ENCODE results near the gene HSPG2.

HSPG2 gene

DNA sequence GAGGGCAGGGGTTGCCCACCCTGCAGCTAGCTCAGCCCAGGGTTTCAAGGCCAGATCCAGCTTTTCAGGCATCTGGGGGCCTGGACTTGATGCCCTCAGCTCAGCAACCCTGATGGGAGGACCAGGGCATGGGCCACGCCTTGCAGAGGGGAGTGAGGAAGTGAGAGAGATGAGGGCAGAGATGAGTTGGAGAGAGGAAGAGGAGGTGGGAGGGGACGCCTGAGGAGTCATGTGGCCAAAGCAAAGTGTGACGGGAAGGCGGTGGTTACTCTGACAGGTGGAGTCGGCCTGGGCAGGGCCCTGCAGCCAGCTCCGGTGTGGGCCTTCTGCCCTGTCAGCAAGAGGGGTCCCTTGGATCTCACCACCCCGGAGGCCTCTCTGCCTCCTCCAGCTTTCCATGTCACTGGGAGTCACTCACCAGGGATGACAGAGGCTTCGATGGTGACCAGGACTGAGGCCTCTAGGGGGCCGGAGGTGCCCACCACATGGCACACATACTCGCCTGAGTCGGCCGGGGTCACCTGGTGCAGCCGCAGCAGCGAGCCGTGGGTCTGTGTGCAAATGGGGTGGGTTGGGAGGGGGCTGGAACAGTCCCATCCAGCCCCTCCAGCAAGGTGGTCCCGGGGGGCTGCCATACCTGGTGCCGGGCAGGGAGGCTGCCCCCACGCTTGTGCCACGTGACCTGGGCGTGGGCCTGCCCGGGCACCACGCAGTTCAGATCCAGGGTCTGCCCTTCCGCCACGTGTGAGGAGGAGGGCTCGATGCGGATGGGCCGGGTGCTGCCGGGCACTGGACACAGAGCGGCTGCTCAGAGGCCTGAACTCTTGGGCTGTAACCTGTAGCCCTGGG lies 84.6 kb downstream of the HSPG2 start:
- Histone ChIP-seq H3K4me3 (ENCODE audit: severe bottlenecking) (no peak overlapping the region), H3K27me3 (ENCODE audit: insufficient read depth, poor library complexity, severe bottlenecking) (no peaks in the 10 kb centered on the region), H3K9me3 (ENCODE audit: severe bottlenecking) (no peaks in the 10 kb centered on the region), H3K27ac (ENCODE audit: poor library complexity, severe bottlenecking) (no peak overlapping the region), H3K36me3 (ENCODE audit: low read depth) (peaks cover 38% of the 10 kb centered on the region), H3K4me1 (ENCODE audit: insufficient read depth, poor library complexity, severe bottlenecking) (peaks cover 2% of the 10 kb centered on the region)
- DNase-seq (ENCODE audit: low spot score): peak; percentile 57
- TF ChIP-seq CTCF (IDR thresholded peaks at IDR 0.05; ENCODE audit: poor library complexity, severe bottlenecking): no peak
- no peak for ATAC-seq (ENCODE audit: low read depth)

GRCh38 chr1:21851430-21852250 lies 85.5 kb downstream of the HSPG2 start:
- ATAC-seq (ENCODE audit: low read depth): no peak
- Histone ChIP-seq H3K9me3 (ENCODE audit: severe bottlenecking) (no peaks in the 10 kb centered on the region), H3K4me1 (ENCODE audit: insufficient read depth, poor library complexity, severe bottlenecking) (peaks cover 2% of the 10 kb centered on the region), H3K27me3 (ENCODE audit: insufficient read depth, poor library complexity, severe bottlenecking) (no peaks in the 10 kb centered on the region), H3K27ac (ENCODE audit: poor library complexity, severe bottlenecking) (no peak overlapping the region), H3K4me3 (ENCODE audit: severe bottlenecking) (no peak overlapping the region), H3K36me3 (ENCODE audit: low read depth) (peaks cover 30% of the 10 kb centered on the region)
- DNase-seq (ENCODE audit: low spot score): peak; percentile 47
- no peak for TF ChIP-seq CTCF (IDR thresholded peaks at IDR 0.05; ENCODE audit: poor library complexity, severe bottlenecking)

DNA sequence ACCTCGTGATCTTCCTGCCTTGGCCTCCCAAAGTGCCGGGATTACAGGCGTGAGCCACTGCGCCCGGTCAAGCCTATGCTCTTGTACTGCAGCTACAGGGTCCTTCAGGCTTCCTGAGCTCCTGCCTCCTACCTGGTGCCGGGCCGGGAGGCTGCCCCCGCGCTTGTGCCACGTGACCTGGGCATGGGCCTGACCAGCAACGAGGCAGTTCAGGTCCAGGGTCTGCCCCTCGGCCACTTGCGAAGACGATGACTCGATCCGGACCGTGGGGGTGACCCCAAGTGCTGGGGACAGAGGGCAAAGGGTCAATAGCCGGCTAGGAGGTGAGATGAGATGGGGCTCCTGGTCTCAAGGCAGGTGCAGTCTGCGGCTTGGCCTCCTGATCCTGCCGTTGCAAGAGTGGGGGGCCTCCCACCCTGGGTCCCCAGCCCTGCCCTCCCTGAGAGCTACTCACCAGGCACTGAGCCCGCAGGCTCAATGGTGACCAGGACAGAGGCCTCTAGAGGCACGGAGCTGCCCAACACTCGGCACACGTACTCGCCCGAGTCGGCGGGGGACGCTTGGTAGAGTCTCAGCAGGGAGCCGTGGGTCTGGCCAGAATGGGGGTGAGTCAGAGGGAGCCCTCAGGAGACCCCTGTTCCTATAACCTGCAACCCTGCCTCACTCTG lies 87.1 kb downstream of the HSPG2 start:
- no peaks in the 10 kb centered on the region for H3K4me1 ChIP-seq (ENCODE audit: insufficient read depth, poor library complexity, severe bottlenecking)
- no peaks in the 10 kb centered on the region for H3K9me3 ChIP-seq (ENCODE audit: severe bottlenecking)
- peaks cover 30% of the 10 kb centered on the region for H3K36me3 ChIP-seq (ENCODE audit: low read depth)
- no peak overlapping the region for H3K27ac ChIP-seq (ENCODE audit: poor library complexity, severe bottlenecking)
- H3K4me3 ChIP-seq (ENCODE audit: severe bottlenecking): no peak overlapping the region
- ATAC-seq (ENCODE audit: low read depth) (no peak), DNase-seq (ENCODE audit: low spot score) (peak; percentile 63)
- no peak for TF ChIP-seq CTCF (IDR thresholded peaks at IDR 0.05; ENCODE audit: poor library complexity, severe bottlenecking)
- H3K27me3 ChIP-seq (ENCODE audit: insufficient read depth, poor library complexity, severe bottlenecking): no peaks in the 10 kb centered on the region

DNA sequence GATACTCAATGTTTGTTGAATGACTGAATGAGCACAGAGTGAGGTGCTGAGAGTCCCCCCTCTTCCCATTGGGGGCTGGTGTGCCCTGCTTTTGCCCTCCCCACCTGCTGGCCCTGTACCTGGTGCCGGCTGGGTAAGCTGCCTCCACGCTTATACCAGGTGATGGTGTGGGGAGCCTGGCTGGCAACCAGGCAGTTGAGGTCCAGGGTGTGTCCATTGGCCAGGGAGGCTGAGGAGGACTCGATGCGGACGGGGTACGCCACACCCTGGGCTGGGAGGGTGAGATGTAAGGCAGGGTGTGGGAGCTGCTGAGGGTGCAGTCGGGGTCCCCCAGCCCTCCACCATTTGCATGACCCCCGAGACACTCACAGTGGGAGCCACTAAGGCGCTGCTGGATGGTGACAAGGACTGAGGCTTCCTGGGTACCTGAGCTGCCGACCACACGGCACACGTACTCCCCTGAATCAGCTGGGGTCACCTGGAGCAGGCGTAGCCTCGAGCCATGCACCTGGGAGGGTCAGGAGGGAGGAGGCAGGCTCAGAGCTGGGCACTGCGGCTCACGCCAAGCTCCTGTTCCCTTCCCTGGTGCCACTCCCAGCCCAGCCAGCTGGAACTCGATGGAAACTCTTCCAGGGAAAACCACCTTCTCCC lies 88.5 kb downstream of the HSPG2 start:
- DNase-seq (ENCODE audit: low spot score) (no peak), ATAC-seq (ENCODE audit: low read depth) (no peak)

More for the DNA sequence above, 88.5 kb downstream of the HSPG2 start:
- Histone ChIP-seq H3K9me3 (ENCODE audit: severe bottlenecking) (no peaks in the 10 kb centered on the region), H3K27me3 (ENCODE audit: insufficient read depth, poor library complexity, severe bottlenecking) (no peaks in the 10 kb centered on the region), H3K27ac (ENCODE audit: poor library complexity, severe bottlenecking) (no peak overlapping the region), H3K4me1 (ENCODE audit: insufficient read depth, poor library complexity, severe bottlenecking) (no peaks in the 10 kb centered on the region), H3K36me3 (ENCODE audit: low read depth) (peaks cover 36% of the 10 kb centered on the region), H3K4me3 (ENCODE audit: severe bottlenecking) (no peak overlapping the region)
- no peak for TF ChIP-seq CTCF (IDR thresholded peaks at IDR 0.05; ENCODE audit: poor library complexity, severe bottlenecking)
